SK-N-SH (cell line): ENCODE data around the gene ALPK3. TPM values are rescaled to one million over a fixed set of nuclear protein-coding genes. Genes with fewer than 3 reads are reported as not detected.

Source experiments
- CTCF ChIA-PET: fragments of 300-600, 350-600 bp; formaldehyde crosslinking; extraction: SDS; loops from one replicate; lab custom pipeline; 2021; lab: Yijun Ruan, JAX
- POLR2A ChIA-PET: fragments of 350-600 bp; sonication (Branson Sonifier 250); formaldehyde crosslinking; extraction: SDS; loops from one replicate; lab custom pipeline; 2020; ENCODE audit warnings: antibody characterized with exemption, inconsistent platforms; lab: Yijun Ruan, JAX
- DNase-seq: peaks from one replicate; pipeline ENCODE4 v3.0.0; 2012
- H2AFZ ChIP-seq: fragments of 200-600 bp; sonication (generic); 2 replicates; pipeline ENCODE4 v1.8.1; 2016; ENCODE audit warnings: antibody characterized with exemption, mild to moderate bottlenecking, low read depth
- H3F3A ChIP-seq: fragments of 200-600 bp; sonication (generic); replicated peaks from 2 replicates; pipeline ENCODE3; 2016; ENCODE audit warnings: antibody characterized with exemption, mild to moderate bottlenecking; ENCODE audit not compliant: insufficient read depth
- H3K27ac ChIP-seq, 2 experiments: fragments of 200-500 bp in 1 of 2; fragments of 200-600 bp in 1 of 2; sonication (Bioruptor generic) in 1 of 2; sonication (generic), shearing (Covaris generic) in 1 of 2; 2 replicates each; pipeline versions ENCODE4 v1.5.1 to v1.6.1; 2014 to 2016; ENCODE audit warnings: low read depth in 2 of 2, inconsistent platforms in 1 of 2, low read length in 1 of 2, mild to moderate bottlenecking in 1 of 2, mixed read lengths in 1 of 2
- H3K27me3 ChIP-seq: fragments of 200-600 bp; sonication (generic), shearing (Covaris generic); 2 replicates; pipeline ENCODE4 v1.6.1; 2016; ENCODE audit warnings: mixed run types; ENCODE audit not compliant: insufficient read depth
- H3K36me3 ChIP-seq, 2 experiments: fragments of 200-500 bp in 1 of 2; fragments of 200-600 bp in 1 of 2; sonication (Bioruptor generic) in 1 of 2; sonication (generic) in 1 of 2; replicated peaks in 1 of 2; 2 replicates each; pipeline versions ENCODE3 to v1.5.1; 2014 to 2016; ENCODE audit warnings: low read length in 1 of 2, mild to moderate bottlenecking in 1 of 2; ENCODE audit not compliant: insufficient read depth in 2 of 2, control insufficient read depth in 1 of 2
- H3K4me1 ChIP-seq, 2 experiments: fragments of 200-500 bp in 1 of 2; fragments of 200-600 bp in 1 of 2; sonication (Bioruptor generic) in 1 of 2; sonication (generic), shearing (Covaris generic) in 1 of 2; 2 replicates each; pipeline versions ENCODE4 v1.5.1 to v1.6.1; 2014 to 2016; ENCODE audit warnings: low read depth in 1 of 2, low read length in 1 of 2, mixed run types in 1 of 2; ENCODE audit not compliant: insufficient read depth in 2 of 2, control insufficient read depth in 1 of 2
- H3K4me2 ChIP-seq: fragments of 200-600 bp; sonication (generic), shearing (Covaris generic); 2 replicates; pipeline ENCODE4 v1.6.1; 2017; ENCODE audit warnings: mixed run types
- H3K4me3 ChIP-seq, 2 experiments: fragments of 200-500 bp in 1 of 2; fragments of 200-600 bp in 1 of 2; sonication (Bioruptor generic) in 1 of 2; sonication (generic), shearing (Covaris generic) in 1 of 2; 2 replicates each; pipeline versions ENCODE4 v1.5.1 to v1.8.1; 2014 to 2016; ENCODE audit warnings: low read depth in 2 of 2, inconsistent platforms in 1 of 2, low read length in 1 of 2, mild to moderate bottlenecking in 1 of 2, mixed read lengths in 1 of 2, moderate library complexity in 1 of 2
- H3K79me2 ChIP-seq: fragments of 200-600 bp; sonication (generic); 2 replicates; pipeline ENCODE4 v1.8.1; 2017; ENCODE audit warnings: mild to moderate bottlenecking; ENCODE audit not compliant: insufficient read depth
- H3K9ac ChIP-seq: fragments of 200-600 bp; sonication (generic); 2 replicates; pipeline ENCODE4 v1.6.1; 2017; ENCODE audit warnings: mixed run types
- H3K9me2 ChIP-seq: fragments of 200-600 bp; sonication (generic); 2 replicates; pipeline ENCODE4 v1.6.1; 2017; ENCODE audit warnings: mixed run types
- H3K9me3 ChIP-seq: fragments of 200-600 bp; sonication (generic); 2 replicates; pipeline ENCODE4 v1.6.1; 2017; ENCODE audit warnings: mixed run types, mild to moderate bottlenecking, moderate library complexity
- H4K20me1 ChIP-seq: fragments of 200-600 bp; sonication (generic); 2 replicates; pipeline ENCODE4 v1.6.1; 2017; ENCODE audit warnings: mild to moderate bottlenecking, mixed run types; ENCODE audit not compliant: insufficient read depth
- CHD2 ChIP-seq: fragments of 150-350 bp; IDR thresholded peaks from 2 replicates; pipeline ENCODE4 v1.6.1; 2018; ENCODE audit warnings: low read length; ENCODE audit not compliant: partially characterized antibody
- ELF1 ChIP-seq: IDR thresholded peaks from 2 replicates; pipeline ENCODE4 v1.4.0; 2012
- EP300 ChIP-seq, 2 experiments: IDR thresholded peaks; 2 replicates each; pipeline versions ENCODE4 v1.4.0 to v1.6.1; 2012; ENCODE audit warnings: borderline replicate concordance in 1 of 2, low read depth in 1 of 2, low read length in 1 of 2
- EZH2phosphoT487 ChIP-seq: fragments of 200-600 bp; sonication (generic); IDR thresholded peaks from 2 replicates; pipeline ENCODE4 v1.6.1; 2017; ENCODE audit warnings: low read depth, mixed run types, mild to moderate bottlenecking, antibody characterized with exemption, moderate library complexity, borderline replicate concordance
- FOSL2 ChIP-seq: IDR thresholded peaks from 2 replicates; pipeline ENCODE4 v1.4.0; 2012; ENCODE audit warnings: low read depth, mild to moderate bottlenecking, moderate library complexity, borderline replicate concordance
- GABPA ChIP-seq: IDR thresholded peaks from 2 replicates; pipeline ENCODE4 v1.4.0; 2012; ENCODE audit warnings: low read depth, mild to moderate bottlenecking
- GATA2 ChIP-seq: sonication (generic); formaldehyde crosslinking; IDR thresholded peaks from 2 replicates; pipeline ENCODE4 v1.5.0; 2020; ENCODE audit warnings: mild to moderate bottlenecking, missing genetic modification reagents
- JUND ChIP-seq: IDR thresholded peaks from 2 replicates; pipeline ENCODE4 v1.4.0; 2012
- MAX ChIP-seq: IDR thresholded peaks from 2 replicates; pipeline ENCODE4 v1.4.0; 2012; ENCODE audit warnings: low read depth
- MEF2A ChIP-seq: IDR thresholded peaks from 2 replicates; pipeline ENCODE4 v1.4.0; 2012; ENCODE audit warnings: low read depth, borderline replicate concordance
- MXI1 ChIP-seq: IDR thresholded peaks from 2 replicates; pipeline ENCODE4 v1.6.1; 2012; ENCODE audit warnings: mild to moderate bottlenecking, low read depth, low read length, improper control_type of control experiment
- NFIC ChIP-seq: IDR thresholded peaks from 2 replicates; pipeline ENCODE4 v1.4.0; 2012; ENCODE audit warnings: borderline replicate concordance
- NRF1 ChIP-seq: IDR thresholded peaks from 2 replicates; pipeline ENCODE4 v1.6.1; 2012; ENCODE audit warnings: low read depth, mild to moderate bottlenecking, low read length
- PBX3 ChIP-seq: IDR thresholded peaks from 2 replicates; pipeline ENCODE4; 2012
- POLR2AphosphoS5 ChIP-seq: IDR thresholded peaks from 2 replicates; pipeline ENCODE4 v1.6.1; 2012; ENCODE audit warnings: low read depth, low read length
- RCOR1 ChIP-seq: fragments of 150-350 bp; IDR thresholded peaks from 2 replicates; pipeline ENCODE4 v1.6.1; 2017; ENCODE audit warnings: antibody characterized with exemption, low read length
- RFX5 ChIP-seq: IDR thresholded peaks from 2 replicates; pipeline ENCODE4 v1.6.1; 2012; ENCODE audit warnings: mild to moderate bottlenecking, improper control_type of control experiment, low read length
- RXRA ChIP-seq: IDR thresholded peaks from 2 replicates; pipeline ENCODE4 v1.4.0; 2012; ENCODE audit warnings: low read depth, mild to moderate bottlenecking, borderline replicate concordance
- TCF12 ChIP-seq: IDR thresholded peaks from 2 replicates; pipeline ENCODE4 v1.4.0; 2012
- TEAD4 ChIP-seq: IDR thresholded peaks from 2 replicates; pipeline ENCODE4 v1.4.0; 2012; ENCODE audit warnings: mild to moderate bottlenecking, borderline replicate concordance; ENCODE audit not compliant: insufficient read depth
- YY1 ChIP-seq: IDR thresholded peaks from 2 replicates; pipeline ENCODE4 v1.4.0; 2012; ENCODE audit warnings: low read depth, mild to moderate bottlenecking
- WGBS: methylation state at CpG from one replicate; pipeline ENCODE4 v1.1.6; 2017; ENCODE audit warnings: low lambda C conversion rate; 5-methylcytosine and 5-hydroxymethylcytosine counted together
- polyA plus RNA-seq, 3 experiments: library from polyadenylated mRNA; depleted of rRNA; stranded (reverse); fragments of >200 nt; gene quantifications; 2 replicates each; pipeline ENCODE4 v1.2.3, GENCODE V29; 2012
- TF ChIP-seq, protein P1 (sequence below): fragments of 150-350 bp; IDR thresholded peaks from 2 replicates; pipeline ENCODE4 v1.6.1; 2017; ENCODE audit warnings: antibody characterized with exemption, low read length, low read depth, borderline replicate concordance
- TF ChIP-seq, protein P2 (sequence below): IDR thresholded peaks from 2 replicates; pipeline ENCODE4 v1.4.0; 2012; ENCODE audit warnings: low read depth, borderline replicate concordance
- TF ChIP-seq, protein P3 (sequence below): fragments of 150-350 bp; IDR thresholded peaks from 2 replicates; pipeline ENCODE4 v1.6.1; 2016; ENCODE audit warnings: mild to moderate bottlenecking, low read depth, low read length

The ALPK3 gene
- polyA plus RNA-seq, 1 of the 3 experiments (the other 2 are of a cell fraction), result 0.16 TPM

GRCh38 chr15:84910928-84911623 lies 93.9 kb downstream of the ALPK3 start (continued):
- TF ChIP-seq, protein P1, sequence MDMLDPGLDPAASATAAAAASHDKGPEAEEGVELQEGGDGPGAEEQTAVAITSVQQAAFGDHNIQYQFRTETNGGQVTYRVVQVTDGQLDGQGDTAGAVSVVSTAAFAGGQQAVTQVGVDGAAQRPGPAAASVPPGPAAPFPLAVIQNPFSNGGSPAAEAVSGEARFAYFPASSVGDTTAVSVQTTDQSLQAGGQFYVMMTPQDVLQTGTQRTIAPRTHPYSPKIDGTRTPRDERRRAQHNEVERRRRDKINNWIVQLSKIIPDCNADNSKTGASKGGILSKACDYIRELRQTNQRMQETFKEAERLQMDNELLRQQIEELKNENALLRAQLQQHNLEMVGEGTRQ, result no peak
- TF ChIP-seq MAX (no peak), CHD2 (no peak), TCF12 (no peak), RFX5 (no peak), NRF1 (no peak), RCOR1 (no peak)
- TF ChIP-seq, all 33 proteins: peak for 0

GRCh38 chr15:84911879-84912660 lies 94.9 kb downstream of the ALPK3 start:
- H3K4me3 ChIP-seq, result no peak overlapping the region
- H3K9me2 ChIP-seq, result no peaks in the 10 kb centered on the region
- peak overlapping the region; percentile 63 for H2AFZ ChIP-seq
- H4K20me1 ChIP-seq, result no peaks in the 10 kb centered on the region
- peak overlapping the region; percentile 48; the same call in 1 of the 2 replicates for H3K9ac ChIP-seq
- DNase-seq, result no peak
- peaks cover 38 to 40% of the 10 kb centered on the region in 2 experiments; a peak in 3 of 4 replicates for H3K4me1 ChIP-seq
- WGBS, result 31% methylated on average over 6 of the region's 6 CpGs
- H3K36me3 ChIP-seq, result no peaks in the 10 kb centered on the region
- POLR2A ChIA-PET, result no interaction called here
- H3K4me2 ChIP-seq, result peak overlapping the region; percentile 38
- peak overlapping the region; percentile 75 to 95 for H3K27ac ChIP-seq
- no peaks in the 10 kb centered on the region for H3K79me2 ChIP-seq
- H3K27me3 ChIP-seq, result no peaks in the 10 kb centered on the region
- H3K9me3 ChIP-seq, result no peaks in the 10 kb centered on the region
- CTCF ChIA-PET, result interaction anchor here (1.0 to 1.5 kb wide), 2 partner anchors 34 to 66 kb away, joined by 3 to 4 read pairs; no protein-coding TSS in a partner anchor
- H3F3A ChIP-seq, result peaks cover 22% of the 10 kb centered on the region
- TF ChIP-seq JUND (peak; percentile 78), MAX (peak; percentile 64), ELF1 (peak; percentile 74), PBX3 (peak; percentile 12; the same call in 1 of the 2 replicates), MXI1 (no peak), CHD2 (no peak), GATA2 (no peak), NFIC (peak; percentile 89), EP300 (IDR thresholded peaks at IDR 0.05; ENCODE audit: borderline replicate concordance in 1 of 2, low read depth in 1 of 2, low read length in 1 of 2) (peak in 1 of 2 experiments; percentile 85; a peak in 2 of 4 replicates), FOSL2 (peak; percentile 62; the same call in 1 of the 2 replicates), POLR2AphosphoS5 (peak; percentile 24; the same call in 1 of the 2 replicates), TCF12 (peak; percentile 62), GABPA (no peak), TEAD4 (0 out of 2 replicates have a peak, but pooled peaks have one; percentile 13), MEF2A (no peak), RFX5 (no peak), RXRA (peak; percentile 48; the same call in 1 of the 2 replicates), YY1 (no peak), EZH2phosphoT487 (no peak)
- TF ChIP-seq, protein P2, sequence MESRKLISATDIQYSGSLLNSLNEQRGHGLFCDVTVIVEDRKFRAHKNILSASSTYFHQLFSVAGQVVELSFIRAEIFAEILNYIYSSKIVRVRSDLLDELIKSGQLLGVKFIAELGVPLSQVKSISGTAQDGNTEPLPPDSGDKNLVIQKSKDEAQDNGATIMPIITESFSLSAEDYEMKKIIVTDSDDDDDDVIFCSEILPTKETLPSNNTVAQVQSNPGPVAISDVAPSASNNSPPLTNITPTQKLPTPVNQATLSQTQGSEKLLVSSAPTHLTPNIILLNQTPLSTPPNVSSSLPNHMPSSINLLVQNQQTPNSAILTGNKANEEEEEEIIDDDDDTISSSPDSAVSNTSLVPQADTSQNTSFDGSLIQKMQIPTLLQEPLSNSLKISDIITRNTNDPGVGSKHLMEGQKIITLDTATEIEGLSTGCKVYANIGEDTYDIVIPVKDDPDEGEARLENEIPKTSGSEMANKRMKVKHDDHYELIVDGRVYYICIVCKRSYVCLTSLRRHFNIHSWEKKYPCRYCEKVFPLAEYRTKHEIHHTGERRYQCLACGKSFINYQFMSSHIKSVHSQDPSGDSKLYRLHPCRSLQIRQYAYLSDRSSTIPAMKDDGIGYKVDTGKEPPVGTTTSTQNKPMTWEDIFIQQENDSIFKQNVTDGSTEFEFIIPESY, result 0 out of 2 replicates have a peak, but pooled peaks have one; percentile 14
- TF ChIP-seq, protein P3, sequence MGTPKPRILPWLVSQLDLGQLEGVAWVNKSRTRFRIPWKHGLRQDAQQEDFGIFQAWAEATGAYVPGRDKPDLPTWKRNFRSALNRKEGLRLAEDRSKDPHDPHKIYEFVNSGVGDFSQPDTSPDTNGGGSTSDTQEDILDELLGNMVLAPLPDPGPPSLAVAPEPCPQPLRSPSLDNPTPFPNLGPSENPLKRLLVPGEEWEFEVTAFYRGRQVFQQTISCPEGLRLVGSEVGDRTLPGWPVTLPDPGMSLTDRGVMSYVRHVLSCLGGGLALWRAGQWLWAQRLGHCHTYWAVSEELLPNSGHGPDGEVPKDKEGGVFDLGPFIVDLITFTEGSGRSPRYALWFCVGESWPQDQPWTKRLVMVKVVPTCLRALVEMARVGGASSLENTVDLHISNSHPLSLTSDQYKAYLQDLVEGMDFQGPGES, result no peak
